GM18907 (cell line): ENCODE data around the gene CHFR.
"Not testable (repeated sequence)": the region's sequence is repeated elsewhere in the genome, so short reads cannot be mapped to it uniquely, and the experiment has no call there.

Experiments used
- ATAC-seq: cut with Tn5 transposase; IDR thresholded peaks from one replicate; pipeline ENCODE4 v1.9.1; 2021; ENCODE audit warnings: mild to moderate bottlenecking, moderate library complexity; ENCODE audit not compliant: unreplicated experiment

The CHFR gene

DNA sequence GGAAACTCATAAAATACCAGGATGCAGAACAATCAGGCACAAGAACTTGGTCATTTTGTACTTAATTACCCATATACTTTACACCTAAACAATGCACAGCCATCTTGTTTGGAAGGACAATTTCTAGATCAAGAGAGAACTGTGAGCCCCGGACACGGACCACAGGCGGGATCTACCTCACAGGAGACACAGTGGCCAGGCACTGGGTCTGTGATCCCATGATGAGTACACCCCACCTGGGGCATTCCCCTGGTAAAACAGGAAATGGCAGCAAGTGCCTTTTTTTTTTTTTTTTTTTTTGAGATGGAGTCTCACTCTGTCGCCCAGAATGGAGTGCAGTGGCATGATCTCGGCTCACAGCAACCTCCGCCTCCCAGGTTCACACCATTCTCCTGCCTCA, 74.0 kb downstream of the CHFR start:
- no peak for ATAC-seq

DNA sequence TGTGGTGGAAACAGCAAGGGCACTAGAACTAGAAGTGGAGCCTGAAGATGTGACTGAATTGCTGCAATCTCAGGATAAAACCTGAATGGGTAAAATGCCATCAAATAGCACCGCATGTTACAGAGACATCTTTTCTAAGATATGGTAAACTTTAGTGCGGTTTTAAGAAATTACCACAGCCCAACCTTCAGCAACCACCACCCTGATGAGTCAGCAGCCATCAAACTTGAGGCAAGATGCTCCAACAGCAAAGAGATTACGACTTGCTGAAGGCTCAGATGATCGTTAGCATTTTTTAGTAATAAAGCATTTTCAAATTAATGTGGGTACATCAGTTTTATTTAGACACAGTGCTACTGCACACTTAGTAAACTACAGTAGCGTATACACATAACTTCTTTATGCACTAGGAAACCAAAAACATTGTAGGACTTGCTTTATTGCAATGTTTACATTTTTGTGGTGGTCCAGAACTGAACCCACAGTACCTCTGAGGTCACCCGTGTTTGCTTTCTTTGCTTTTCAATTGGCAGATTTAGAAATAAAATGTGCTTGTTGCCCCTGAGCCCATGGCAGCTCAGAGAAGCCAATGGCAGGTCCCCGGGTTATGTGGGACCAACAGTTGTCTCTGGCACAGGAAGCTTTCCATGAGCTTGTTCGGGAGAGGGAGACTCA, 74.6 kb downstream of the CHFR start:
- ATAC-seq = no peak

DNA sequence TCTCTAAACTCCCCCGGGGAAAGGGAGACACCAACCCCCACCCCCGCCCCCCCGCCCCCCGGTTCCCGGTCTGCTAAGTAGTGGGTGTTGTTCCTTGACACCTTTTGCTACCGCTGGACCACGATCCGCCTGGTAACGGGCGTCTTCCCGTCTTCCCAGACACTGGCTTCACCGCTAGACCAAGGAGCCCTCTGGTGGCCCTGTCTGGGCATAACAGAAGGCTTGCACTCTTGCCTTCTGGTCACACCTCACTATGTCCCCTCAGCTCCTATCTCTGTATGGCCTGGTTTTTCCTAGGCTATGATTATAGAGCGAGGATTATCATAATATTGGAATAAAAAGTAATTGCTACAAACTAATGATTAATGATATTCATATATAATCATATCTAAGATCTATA, 78.0 kb downstream of the CHFR start:
- ATAC-seq = not testable (repeated sequence)

DNA sequence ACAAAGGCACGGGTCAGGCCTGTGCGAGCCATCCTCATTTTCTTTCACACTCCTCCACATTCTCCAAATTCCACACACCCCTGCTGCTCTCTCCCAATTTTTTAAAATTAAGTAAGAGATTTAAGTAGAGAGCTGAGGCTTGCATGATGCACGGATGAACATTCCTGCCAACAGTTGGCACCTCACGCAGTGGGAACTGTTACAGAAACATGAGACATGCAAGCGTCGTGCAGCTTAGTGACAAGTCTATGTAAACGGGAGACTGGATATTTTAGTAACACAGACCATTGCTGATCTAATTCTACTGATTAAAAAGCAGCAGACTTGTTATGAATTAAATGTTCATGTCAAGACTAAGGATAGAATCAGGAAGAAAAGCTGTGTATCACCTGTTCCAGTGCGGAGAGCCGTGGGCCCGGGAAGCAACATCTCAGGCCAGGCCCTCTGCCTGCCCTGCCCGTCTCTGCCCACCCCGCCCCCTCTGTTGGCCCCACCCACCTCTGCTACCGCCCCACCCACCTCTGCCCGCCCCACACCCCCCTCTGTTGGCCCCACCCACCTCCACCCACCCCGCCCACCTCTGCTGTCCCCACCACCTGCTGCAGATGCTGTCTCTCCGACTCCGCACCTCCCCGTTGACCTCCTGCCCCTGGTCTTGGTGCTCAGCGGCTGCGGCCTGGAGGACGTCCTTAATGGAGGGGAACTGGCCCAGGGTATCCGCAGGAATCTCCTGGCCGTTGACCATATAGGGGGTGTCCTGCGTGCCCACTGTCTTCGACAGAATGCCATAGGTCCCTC, 79.9 kb downstream of the CHFR start:
- ATAC-seq = no peak

DNA sequence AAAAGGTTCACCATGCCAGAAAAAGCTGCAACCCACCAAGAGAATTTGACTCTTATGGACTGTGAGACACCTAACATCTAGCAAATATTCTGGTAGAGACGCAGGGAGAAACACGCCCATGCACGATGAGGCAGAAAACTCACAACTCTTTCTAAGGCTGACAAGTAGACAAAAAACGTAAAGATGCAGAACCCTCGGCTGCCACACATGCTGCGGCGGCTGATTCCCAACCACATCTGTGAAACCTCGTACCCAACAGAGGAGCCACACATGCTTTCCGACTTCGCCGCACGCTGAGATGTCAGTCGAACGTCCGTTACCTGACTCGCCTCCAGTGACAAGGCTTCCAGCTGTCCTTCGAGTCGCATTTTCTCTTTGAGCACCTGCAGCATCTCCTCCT, 80.5 kb downstream of the CHFR start:
- ATAC-seq = no peak

DNA sequence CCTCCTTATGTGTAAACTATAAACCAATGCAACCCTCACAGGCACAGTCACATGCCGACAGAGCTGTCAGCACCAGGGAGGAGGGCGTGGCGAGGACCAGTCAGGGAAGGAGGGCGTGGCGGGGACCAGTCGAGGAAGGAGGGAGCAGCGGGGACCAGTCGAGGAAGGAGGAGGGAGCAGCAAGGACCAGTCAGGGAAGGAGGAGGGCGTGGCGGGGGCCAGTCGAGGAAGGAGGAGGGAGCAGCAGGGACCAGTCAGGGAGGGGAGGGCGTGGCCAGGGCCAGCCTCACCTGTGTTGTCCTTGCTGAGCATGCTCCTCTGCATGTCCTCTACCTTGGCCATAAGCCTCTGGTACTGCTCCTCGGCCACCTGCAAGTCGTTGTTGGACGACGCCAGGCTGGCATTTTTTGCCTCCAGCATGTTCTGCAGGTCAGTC, 83.0 kb downstream of the CHFR start:
- no peak for ATAC-seq

DNA sequence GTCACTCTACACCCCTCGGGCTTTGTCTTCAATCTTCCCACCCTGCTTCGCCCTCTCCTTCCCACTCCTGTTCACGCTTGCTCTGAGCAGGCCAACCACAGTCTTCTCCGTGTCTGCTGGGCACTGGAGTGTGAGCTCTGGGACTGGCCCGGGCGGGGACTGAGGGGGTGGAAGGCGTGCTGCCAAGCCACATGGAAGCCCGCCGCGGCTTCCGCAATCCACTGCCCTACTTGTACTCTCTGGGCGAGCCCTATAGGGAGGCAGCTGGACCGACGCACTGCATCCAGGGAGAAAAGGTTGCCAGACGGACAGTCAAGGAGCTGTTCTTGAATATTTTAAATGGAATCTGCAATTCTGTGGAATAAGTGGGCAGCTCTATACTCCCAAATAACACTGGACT, 83.5 kb downstream of the CHFR start:
- no peak for ATAC-seq

DNA sequence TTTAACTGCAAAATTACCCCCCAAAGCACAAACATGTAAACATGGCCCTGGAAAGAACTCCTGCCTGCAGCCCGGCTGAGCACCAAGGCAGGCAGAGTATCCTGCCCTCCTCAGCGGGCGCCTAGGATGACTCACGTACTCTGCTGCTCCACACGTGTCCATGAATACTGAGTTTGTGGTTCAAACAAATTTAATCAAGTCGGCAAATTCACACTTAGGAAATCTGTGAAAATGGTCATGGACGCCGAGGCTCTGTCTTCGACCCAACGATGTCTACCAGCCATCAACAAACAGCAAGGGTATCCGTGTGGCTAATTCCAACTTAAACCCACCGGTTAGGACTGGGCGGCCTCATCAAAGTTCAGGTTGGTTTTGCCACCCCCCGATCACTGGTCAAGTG, 84.3 kb downstream of the CHFR start:
- ATAC-seq = no peak

DNA sequence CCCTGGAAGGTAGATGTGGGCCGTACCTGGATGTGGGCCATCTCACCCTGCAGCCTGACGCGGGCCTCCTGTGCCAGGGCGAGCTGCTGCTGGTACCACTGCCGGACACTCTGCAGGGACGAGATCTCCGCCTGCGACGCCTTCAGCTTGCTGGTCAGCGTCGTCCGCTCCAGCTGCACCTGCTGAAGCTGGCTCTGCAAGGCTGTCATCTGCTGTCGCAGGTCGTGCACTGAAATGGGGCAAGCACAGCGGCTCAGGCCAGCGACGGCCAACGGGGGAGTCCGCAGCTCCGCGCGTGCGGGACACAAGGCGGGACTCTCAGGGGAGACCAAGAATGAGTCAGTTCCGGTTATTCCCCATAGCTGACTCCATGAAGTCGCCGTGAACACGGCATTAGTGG, 85.7 kb downstream of the CHFR start:
- ATAC-seq = no peak

DNA sequence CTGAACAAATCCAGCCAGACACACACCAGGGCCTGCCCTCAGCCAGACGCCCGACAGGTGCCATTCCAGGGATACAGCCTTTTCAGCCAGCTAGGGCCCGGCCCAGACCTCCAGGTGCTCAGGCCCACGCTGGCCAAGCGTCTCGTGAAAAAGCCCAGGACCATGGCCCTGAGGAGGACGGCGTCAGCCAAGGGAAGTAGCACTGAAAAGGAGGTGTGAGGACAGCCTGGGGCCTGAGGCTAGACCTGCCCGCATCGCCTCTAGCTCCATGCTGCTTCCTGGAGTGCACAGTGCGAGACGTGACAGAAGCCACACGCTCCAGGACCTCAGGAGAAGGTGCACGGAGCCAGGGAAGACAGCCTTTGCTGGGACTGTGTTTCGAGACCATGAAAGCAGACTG, 88.6 kb downstream of the CHFR start:
- ATAC-seq = no peak

DNA sequence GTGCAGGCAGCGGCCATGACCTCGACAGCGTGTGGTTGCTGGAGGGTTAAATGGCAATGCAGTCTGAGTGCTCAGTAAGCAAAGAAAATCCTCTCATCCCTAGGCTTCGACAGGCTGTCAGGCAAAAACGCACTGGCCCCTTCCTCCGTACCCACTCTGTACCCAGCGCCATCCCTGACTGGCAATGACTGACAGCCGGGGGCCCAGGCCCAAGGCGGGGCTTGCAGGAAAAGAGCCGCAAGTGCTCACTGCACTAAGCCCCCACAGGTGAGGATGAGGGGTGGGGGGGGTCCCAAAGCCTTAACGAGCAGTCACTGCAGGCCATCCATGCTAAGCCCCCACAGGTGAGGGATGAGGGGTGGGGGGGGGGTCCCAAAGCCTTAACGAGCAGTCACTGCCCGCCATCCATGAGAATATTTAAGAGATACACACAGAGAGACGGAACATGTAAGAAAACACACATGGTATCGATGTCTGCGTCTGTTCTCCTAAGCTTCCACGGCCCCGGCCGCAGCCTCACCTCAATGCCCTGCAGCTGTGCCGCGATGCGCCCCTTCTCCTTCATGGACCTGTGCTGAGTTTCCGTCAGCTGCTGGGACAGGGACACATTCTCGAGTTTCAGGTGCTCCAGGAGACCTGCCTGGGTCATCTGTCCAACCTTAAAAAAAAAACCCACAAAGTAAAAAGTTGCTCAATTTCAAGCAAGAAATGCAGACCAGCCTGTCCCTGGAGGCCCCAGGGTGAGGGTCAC, 89.4 kb downstream of the CHFR start:
- ATAC-seq = no peak

DNA sequence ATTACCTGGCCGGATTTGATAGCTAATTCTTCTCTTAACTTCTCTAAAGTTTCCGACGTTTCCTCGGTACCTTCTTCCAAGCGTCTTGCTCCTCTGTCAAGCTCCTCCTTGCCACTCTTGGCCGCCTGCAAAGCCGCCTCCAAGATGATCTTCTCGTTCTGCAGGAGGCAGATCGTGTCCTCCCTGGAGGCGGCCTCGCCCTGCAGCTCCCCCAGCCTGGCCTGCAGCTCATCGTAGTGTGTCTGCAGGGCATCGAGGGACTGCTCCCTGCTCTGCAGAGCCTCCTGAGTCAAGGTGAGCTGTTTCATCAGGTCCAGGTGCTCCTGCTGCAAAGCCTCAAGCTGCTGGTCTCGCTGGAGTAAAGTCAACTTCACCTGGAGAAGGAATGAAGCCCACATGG, 91.6 kb downstream of the CHFR start:
- ATAC-seq = no peak

DNA sequence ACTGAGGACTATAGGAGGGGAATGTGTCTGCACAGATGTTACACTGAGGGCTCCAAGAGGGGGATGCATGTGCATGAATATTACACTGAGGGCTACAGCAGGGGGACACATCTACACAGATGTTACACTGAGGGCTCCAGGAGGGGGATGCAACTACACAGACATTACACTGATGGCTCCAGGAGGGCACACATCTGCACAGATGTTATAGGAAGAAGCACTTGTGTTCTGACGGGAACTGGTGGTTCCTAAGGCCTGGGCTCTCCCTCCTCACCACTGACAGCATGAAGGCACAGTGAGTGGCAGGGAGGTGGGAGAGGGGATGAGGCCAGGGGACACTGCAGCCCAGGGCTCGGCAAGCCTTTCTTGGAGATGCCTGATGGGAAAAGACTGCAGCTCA, 95.5 kb downstream of the CHFR start:
- ATAC-seq = not testable (repeated sequence)

DNA sequence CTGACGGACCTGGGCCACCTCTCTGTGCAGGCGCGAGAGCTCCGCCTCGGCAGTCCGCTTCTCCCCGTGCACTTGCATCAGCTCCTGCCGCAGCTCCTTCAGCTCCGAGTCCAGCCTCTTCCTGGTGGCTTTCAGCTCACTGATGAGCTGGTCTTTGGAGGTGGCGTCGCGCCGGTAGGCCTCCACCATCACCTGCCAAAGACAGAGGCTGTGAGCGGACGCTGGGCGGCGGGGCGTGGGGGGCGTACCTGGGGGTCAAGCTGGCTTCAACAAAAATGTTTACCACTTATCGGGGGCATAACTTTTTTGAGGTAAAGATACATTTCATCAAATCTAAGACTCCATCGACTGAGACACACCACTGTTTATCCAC, 98.3 kb downstream of the CHFR start:
- no peak for ATAC-seq

DNA sequence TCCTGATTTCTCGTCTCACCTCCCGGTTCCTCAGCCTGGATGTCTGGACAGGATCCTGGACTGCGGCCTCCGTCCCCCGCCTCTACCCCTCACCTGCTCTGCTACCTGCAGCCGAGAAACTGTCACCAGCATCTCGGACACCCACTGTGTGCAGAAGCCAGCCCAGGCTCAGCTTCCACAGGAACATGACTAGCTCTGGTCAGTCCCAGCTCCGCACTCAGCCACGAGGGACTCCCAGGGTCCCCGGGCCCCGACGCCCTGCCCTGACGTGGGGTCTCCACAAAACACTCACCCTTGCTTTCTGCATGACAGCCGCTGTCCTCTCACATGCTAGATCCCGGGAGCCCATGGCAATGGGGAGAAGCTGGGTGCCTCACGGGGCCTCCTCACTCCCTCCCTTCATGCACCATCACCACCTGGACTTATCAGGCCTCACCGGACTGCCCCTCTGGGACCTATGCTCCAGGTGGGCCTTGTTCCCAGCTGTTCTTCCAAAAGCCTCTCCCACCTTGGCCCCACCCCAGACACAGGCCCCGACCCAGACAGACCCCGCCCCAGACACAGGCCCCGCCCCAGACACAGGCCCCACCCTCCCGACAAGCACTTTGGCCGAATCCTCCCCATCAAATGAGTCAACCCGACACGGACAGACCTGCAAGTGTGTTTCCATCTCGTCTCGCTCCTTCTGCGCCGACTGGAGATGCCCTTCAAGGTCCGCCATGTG, 98.9 kb downstream of the CHFR start:
- ATAC-seq = no peak

DNA sequence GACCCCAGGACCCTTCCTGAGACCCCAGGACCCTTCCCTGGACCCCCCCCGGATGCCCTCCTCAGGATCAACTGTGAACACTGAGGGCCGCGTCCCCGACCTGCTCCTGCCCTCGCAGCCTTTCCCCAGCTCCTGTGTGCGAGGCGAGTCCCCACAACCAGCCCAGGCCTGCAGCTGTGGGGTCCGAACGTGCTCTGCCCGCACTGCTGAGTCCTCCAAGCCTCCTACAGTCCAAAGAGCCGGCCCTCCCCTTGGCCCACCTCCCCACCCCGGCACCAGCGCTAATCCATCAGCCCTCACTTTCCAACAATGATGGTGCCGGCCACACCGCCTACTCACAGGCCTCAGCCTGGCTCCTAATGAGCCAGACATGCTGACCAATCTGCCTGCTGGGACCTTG, 99.5 kb downstream of the CHFR start:
- no peak for ATAC-seq

DNA sequence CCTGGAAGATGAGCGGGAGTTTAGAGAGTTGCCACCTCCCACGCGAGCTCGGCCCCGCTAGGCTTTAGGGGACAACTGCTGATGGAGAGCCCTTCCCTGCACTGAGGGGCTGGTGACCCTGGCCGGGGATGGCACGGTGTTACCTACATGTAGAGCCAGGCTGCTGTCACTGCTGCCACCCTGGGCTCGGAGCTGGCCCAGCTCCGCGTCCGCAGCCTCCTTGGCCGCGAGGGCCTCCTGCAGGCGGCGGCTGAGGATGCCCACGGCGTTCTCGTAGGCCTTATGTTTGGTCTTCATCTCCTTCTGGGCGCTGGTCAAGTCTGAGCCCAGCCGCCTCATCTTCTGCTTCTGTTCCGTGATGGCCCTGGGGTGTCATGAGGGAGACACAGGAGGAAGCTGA, 101.2 kb downstream of the CHFR start:
- no peak for ATAC-seq

DNA sequence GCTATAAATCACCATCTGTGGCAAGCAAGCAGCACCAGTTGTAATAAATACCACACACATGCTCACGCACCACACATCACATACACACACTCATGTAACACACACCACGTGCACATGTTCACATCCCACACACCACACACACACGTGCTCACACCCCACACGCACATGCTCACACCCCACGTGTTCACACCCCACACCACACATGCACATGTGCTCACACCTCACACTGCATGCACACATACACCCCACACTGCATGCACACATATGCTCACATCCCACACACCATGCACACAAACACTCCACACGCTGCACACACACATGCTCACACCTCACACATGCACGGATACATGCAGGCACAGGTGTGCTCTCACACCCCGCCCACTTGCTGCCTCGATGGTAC, 102.8 kb downstream of the CHFR start:
- no peak for ATAC-seq

DNA sequence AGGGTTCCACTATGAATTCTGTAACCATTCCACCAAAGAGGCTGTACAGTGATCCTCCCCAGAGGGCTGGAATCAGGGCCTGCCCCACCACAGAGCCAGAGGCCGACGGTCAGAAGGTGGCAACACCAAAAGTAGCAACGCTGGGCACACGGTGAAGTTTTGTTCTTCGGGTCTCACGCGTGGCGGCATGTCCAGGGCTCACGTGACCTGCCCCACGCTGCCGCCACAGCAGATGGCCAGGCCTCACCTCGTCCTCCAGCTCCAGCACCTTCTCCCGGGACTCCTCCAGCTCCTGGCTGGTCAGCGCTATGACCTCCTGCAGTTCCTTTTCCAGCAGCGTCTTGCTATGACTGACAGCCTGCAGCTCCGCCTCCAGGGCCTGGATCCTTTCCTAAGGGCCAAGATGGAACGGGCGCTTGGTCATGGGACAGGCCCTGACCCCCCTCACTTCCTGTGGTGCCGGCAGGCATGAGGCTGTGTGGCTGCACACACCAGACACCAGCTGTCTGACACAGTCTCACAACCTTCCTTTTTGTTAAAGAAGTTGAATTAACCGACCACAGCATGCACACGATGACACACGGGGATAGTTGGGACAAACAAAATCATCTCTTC, 103.4 kb downstream of the CHFR start:
- ATAC-seq = no peak
